ENCODE measurements around the gene MXRA7.

GRCh38 chr17:76657505-76658241, 53.1 kb downstream of the MXRA7 start:
- TF ChIP-seq EZH2 (IDR thresholded peaks at IDR 0.05; ENCODE audit: borderline replicate concordance, insufficient read depth, low read depth, low read length, poor library complexity, severe bottlenecking): no peak
- no peak for TF ChIP-seq CTCF (IDR thresholded peaks at IDR 0.05)

Data from B cell (primary cell).